GM21529 (cell line): ENCODE measurements around the gene INSYN2B.

Source experiments
- ATAC-seq: cut with Tn5 transposase; IDR thresholded peaks from one replicate; pipeline ENCODE4 v1.9.1; 2021; ENCODE audit not compliant: unreplicated experiment

INSYN2B gene

DNA sequence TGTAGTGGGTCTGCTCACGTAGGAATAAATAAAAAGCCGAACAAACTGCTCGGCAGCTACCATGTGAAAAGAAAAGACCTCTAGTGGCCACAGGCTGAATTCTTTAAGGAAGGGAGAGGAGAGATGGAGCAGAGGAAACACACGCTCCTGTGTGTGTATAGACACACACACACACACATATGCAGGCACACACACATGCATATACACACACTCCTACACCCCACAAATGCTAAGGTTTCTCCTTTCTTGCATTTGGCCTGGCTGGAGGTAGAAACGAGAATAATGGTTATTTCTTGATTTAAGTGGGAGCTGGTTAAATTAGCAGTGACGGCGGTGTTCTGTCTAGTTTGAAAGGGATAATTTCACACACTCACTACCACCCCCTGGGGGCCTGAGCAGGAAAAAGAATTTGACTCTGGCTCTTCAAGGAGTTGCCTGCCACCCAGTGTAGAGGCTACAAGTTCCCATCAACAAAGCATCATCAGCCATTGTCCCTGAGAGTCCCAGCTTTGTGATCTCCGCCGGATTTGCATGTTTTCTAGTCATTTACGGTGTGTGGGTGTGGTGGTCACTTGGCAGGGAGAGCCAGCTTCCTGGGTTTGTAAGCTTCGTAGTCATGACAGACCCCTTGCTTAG lies at the start of gene INSYN2B:
Gene INSYN2B, minus strand, starts transcription at position 78 of the 636 bp plus-strand sequence. CDS start 96,597 bp downstream, outside the sequence.
- ATAC-seq, result peak; percentile 61

DNA sequence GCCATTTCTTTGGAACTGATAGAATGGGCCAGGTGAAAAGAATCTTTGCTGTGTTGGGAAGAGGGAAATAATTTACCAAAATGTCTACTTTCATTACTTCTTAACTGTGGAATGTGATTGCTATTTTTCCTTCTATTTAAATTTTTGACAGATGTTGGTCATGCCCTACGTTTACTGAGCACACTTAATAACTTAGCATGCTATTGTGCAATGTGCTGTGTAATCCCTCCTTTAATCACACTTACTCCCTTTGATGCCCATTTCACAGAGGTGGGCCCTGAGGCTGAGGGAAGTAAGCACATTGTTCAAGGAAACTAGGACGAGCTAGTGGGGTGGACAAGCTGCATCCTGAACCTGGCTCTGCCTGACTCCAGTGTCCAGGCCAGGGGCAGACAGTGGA lies 47.8 kb upstream of the INSYN2B start:
- no peak for ATAC-seq

DNA sequence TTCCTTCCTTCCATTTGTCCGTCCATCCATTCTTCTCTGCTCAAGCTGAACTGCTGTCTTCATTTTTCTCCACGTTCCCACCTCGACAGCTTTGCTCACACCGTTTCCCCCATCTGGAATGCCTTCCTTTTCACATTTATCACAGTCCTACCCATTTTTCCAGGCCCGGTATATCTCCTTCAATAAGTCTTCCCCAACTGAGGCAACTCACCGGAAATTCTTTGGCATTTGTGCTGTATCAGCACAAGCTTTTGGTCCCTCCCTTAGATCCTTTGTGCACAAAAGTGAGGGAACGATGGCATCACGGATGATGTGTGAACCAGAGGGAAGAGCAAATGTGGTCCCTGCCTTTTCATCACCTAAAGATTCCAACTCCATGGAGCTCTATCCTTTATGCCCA lies 45.6 kb upstream of the INSYN2B start:
- ATAC-seq, result no peak

DNA sequence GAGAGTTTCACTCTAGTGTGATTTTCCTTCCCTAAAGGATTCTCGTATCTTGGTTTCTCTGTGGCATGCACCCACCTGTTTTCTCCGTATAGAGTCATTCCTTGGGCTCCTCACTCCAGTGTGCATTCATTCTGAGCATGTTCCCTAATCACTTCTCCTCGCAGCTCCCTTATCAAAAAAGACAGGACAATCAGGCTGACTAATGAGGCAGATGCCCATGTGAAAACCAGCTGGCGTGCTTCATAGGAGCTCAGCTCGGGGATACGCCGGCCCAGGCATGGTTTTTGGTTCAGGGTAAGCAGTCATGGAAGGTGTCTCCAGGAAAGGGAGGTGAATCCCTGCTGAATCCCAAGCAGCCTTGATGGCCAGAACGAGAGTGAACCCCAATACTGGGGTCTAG lies 41.2 kb upstream of the INSYN2B start:
- ATAC-seq, result no peak

DNA sequence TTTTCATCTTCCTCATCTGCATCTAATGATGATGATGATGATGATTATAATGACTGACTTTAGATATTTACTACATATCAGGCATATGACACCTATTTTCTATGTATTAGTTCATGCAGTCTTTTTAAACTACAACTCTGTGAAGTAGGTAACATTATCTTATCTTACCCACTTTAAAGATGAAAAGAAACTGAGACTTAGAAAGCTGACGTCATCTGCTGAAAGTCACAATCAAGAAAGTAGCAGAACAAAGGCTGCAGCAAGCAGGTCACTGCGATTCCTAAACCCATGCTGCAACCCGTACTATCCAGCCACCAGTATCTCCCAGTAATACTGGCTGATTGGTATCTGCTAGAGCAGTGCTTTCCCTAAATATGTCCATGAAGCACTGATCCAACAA lies 40.1 kb upstream of the INSYN2B start:
- ATAC-seq, result no peak

DNA sequence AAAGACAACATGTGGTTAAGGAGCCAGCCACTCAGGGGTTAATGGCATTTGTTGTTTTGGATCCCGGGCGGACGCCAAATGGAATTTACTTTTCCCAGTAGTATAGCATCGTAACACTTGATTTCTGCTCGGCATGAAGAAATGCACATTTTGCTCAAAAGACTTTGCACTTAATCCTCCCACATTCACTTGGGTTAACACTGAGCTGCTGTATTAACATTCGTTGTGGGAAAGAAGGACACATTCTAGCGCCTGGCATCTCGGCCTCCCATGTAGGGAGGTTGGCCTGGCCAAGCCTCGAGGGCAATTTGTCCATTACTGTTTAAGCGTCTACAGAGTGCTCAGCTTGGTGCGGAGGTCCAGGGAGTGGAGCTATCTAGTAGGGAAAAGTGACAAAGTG lies 32.3 kb upstream of the INSYN2B start:
- ATAC-seq, result no peak

DNA sequence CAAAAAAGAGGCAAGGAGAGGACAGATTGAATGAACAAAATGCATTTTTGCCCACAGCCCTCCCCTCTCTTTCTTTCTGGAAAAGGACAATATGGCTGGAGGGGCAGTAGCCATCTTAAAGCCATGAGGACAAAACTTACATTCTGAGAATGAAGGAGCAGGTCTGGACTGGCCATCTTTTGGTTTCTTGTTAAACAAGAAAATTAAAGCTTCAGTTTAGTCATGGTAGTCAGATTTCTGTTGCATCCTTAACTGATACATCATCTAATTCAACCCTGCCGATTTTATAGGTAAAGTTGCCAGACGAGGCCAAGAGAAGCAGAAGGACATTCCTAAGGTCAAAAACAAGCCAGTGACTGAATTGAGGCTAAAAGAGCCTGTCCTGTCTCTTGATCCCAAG lies 31.5 kb upstream of the INSYN2B start:
- no peak for ATAC-seq

DNA sequence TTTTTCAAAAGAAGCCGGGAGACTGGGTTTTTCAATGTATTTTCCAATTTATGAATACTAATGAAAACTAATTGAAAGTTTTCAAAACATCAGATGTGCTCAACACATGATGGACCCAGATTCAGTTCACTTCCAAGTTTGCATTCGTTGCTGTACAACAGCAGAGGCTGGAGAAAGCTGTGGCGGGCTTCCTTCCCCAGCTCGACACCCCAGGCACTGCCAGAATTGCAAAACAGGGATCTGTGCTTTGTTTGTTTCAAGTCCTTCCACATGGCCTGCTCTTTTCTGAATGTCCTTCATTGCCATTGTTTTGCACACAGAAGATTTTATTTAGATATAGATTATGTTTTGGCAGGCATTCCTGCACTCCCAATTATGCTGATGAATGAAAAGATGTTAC lies 30.3 kb upstream of the INSYN2B start:
- ATAC-seq, result no peak

DNA sequence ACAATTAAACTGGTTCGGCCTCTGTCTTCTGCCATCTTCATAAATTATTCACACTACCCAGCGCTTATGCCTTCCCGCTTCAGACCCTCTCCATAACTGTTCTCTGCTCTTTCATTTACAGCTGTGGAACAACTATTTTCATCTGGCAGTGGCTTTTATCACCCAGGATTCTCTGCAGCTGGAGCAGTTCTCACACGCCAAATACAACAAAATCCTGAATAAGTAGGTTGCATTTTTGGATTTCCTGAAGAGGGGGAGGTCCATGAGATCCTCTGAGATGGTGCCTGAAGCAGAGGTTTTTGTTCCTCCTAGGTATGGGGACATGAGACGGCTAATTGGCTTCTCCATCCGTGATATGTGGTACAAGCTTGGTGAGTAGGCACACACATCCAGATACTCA lies 28.1 kb upstream of the INSYN2B start:
- no peak for ATAC-seq

DNA sequence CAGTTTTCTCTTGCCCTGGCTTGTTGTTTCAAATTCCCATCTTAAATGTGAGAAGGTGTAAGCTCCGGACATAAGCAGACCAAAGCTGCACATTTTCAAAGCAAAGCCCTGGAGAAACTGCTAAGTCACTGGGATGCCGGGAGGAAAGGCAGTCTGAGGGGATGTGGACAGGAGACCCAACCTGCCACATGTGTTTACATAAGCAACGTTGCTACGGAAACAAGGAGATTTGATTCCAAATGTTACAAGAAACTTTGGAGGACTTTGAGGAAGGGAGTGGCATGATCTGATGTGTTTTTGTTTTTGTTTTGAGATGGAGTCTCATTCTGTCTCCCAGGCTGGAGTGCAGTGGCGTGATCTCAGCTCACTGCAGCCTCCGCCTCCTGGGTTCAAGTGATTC lies 25.7 kb upstream of the INSYN2B start:
- no peak for ATAC-seq

DNA sequence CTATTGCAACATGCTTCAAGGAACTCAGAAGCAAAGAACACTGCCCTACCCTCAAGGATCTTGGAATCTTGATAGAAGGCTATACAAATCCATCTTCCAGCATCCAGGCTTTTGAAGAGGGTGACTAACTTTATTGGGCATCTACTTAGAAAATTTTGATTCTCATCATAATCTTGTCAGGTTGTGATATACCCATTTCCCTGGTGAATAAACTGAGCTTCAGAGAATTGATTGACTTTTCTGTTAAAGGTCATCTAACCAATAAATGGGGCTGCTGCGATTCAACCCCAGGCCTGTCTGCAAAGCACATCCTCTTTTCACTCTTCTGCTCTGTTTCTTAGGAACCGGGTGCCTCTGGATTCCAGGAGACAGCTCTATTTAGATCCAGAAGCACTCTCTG lies 19.9 kb upstream of the INSYN2B start:
- ATAC-seq, result no peak

DNA sequence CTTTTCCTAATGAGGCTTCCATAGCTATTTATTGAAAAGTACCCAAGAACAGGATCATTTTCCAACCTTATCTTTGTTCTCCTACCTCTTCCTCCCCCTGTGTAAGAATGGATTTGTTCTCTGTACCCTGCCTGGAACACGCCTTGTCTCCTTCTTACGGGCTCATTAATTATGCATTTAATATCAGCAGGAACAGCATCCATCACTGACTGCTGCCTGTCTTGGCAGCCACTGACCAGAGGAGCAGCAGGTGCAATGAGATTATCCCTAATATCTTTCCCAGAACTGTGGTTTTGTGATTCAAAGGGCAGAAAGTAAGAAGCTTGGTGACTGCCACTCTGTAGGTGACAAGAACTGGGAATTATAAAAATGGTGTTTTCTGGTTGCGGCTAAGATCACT lies 19.3 kb upstream of the INSYN2B start:
- no peak for ATAC-seq

DNA sequence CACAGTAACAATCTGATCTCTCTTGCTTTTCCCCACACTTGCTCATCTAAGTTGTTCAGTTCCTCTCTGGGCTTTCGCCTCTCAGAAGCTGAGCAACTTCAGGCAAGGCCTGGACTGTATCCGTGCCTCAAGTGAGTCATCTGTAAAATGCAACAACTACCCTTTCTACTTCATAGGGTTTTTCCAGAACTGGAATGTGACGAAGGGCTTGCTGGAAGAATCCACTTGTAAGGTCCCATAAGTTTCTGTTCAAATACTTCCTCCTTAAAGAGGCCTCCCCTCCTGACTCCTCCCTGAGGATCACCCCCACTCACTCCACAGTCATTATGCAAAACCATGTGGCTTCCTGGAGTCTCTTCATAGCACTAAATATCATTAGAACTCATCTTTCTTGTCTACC lies 17.5 kb upstream of the INSYN2B start:
- ATAC-seq, result peak; percentile 67

DNA sequence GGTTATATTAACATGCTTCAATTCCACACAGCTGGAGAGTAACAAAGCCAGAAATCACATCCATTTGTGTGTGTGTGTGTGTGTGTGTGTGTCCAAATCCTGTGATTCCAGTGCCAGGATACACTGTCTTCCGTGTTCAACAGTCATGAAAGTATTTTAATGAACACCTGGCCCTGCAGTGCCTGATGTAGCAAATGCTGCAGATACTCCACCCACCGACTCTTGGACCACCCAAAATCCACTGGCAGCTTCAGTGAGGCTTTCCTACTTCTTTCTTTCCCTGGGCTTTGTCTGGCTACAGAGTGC lies 13.1 kb upstream of the INSYN2B start:
- no peak for ATAC-seq

DNA sequence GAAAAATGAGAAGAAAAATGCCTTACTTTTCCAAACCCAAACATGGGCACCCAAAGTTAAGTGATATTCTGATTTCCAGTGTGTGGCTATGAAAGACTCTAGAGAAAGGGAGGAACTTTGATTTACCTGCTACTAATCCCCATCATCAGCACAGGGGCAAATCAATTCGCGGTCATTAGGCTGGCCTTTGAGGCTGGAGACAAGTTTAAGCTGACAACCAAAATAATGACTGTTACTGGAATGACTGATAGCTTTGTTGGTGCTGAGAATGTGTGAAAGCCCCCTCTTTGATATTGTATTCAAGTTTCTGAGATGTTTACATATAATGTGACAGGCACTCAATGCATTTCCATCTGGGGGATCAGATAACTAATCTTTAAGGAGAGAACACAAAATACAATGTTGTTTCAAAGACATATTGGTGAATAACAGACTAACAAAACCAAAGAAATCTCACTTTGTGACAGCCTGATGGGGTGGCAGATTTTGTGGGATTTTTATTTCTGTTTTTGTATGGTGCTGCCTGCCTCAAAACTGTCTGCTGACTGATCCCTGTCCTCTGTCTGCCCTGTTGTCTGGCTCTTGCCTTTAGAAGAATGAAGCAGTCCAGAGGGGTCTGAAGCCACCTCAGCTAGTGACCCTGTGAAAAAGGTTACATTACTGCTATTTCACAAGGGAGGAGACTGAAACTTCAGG lies 12.6 kb upstream of the INSYN2B start:
- ATAC-seq, result no peak

DNA sequence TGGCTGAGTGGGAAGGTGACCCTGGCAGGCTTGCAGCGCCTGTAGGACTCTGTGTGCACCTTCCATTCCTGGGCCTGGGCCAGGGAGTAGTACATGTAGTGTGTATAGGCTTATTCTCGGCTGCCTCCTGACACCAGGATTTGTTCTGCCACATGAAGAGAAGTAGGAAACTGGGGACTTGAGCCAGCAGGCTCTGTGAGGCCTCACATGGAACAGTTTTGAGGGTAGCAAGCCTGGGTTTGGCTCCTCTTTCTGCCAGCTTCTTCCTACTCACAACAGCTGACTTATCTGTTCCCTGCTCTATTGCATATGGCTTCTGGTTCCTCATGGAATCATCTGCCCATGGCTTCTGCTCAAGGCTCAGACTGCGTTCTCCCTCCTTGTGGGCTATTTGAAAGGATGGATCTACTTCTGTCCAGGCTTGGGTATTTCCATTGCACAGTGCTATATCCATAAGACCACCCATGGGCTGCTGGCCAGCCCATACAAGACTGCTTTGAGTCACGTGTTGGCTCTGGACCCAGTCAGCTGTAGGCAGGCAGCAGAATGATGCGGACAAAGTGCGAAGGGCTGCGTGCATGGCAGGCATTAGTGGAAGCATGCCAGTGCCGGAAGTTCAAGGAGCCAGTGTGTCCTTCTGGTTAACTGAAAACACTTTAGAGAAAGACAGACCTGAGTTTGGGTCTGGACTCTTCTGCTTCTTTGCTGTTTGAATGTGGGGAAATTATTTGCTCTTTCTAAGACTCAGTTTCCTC lies 11.0 kb upstream of the INSYN2B start:
- ATAC-seq, result no peak

DNA sequence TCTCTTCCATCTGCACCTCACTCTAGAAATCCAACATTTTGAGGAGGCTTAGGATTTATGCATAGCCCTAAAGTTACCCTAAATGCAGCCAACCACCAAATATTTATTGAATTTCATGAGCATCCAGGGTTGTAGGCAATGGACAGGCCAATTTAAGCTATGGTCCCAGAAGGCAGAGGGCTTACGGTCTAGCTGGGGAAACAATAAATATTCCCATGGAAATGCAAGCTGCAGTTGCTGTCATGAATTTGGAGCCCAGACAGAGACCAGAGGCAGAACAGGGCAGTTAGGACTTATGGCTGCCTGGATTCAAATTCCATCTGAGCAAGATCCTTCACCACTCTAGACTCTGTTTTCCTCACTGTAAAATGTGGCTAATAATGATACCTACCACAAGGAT lies 9.1 kb upstream of the INSYN2B start:
- ATAC-seq, result no peak

DNA sequence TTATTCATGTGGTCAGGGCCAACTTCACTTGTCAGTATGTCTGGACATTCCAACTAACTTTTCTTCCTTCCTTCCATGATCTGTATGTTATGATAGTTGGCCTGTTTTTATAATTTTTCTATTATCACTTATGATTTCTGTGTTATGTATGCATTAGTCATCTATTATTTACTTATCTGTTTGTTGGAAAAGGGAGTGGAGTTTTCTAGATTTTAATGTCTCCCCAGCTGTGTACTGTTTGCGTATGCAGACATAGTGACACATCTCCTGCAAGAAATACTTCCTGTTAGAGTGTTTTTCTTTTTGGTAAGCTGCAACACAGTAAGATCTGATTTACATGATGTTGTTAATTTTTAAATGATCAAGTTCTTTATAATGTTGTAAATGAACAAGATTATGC lies 8.7 kb upstream of the INSYN2B start:
- ATAC-seq, result no peak

DNA sequence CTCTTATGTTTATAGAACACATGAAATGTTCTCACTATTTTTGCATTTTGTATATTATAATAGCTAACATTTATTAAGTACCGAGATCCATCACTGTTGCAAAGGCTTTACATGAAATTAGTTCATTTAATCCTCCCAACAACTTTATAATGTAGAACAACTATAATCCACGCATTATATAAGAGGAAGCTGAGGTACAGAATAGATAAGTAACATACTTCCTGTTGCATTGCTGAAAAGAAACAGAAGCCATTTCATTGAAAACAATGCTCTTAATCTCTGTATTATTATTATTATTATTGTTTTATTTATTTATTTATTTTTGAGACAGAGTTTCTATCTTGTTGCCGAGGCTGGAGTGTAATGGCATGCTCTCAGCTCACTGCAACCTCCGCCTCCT lies 7.9 kb upstream of the INSYN2B start:
- ATAC-seq, result no peak

DNA sequence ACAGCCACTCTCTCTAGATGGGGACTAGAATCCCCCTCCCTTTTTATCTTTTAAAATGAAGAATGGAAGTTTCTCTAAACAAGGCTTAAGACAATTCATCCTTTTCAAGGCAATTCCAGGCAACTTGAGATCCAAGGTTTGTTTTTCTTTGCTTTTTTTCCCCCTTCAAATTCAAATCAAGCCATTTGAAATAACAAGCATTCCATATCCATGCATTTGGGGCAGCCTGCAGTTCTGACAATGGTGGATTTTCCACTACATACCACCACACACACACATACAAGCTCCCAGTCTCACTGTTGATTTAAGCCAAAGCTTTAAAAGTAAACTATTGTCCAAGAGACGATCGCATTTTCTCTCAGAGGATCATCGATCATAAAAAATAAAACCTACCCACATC lies 424 bp downstream of the INSYN2B start:
- no peak for ATAC-seq

DNA sequence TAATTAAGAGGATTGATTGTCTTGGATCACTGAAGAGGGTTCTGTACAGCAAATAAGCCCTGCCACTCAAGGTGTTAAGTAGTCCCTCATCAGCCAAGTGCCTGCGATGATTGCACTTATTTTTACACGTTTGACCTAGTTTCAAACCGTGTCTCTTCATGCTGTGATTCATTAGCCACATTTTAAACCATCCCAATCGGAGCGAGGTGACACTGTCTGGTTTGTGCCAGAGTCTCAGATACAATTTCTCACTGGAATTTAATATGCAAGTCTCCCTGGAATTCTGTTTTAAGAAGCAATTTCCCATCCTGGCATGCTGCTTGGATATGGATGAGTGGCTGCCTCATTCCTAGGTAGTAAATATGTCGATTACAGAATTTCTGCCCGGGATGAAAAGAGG lies 1.6 kb downstream of the INSYN2B start:
- no peak for ATAC-seq

DNA sequence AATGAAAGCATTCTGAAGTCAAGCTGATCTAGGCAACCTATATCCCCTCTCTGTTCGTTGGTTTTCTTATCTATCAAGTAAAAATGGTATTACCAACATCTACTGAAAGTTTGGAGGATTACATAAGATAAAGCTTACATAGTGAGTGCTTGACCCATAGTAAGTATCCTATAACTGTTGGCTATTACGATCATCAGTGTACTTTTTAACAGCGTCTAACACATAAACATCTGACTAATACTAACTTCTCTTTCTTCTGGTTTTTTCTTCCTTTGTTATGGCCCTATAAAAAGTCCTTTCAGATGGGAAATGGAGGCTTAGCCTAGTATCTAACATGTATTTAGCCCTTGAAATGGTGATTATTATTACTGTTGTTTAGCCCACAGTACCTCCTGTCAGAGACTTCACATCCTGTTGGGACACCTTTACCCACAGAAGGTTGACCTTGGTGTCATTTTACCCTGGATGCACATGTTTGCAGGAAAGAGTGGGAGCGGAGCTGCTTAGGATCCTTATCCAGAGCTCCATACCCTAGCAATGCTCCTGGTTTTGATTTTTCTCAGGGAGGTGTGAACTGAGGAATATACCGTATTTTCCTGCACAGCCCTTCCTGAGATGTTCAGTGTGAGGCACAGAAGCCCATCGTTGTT lies 6.0 kb downstream of the INSYN2B start:
- ATAC-seq, result no peak
